ENCODE data around the gene KAT7.

The KAT7 gene

GRCh38 chr17:49760932-49761558 is 27.4 kb upstream of the KAT7 start:
- no peak for DNase-seq

GRCh38 chr17:49762151-49762941 is 26.1 kb upstream of the KAT7 start:
- no peak for DNase-seq

GRCh38 chr17:49763735-49764558 is 24.5 kb upstream of the KAT7 start, which contains the start of gene FAM117A:
Gene FAM117A (minus strand): TSS chr17:49764131. CDS start chr17:49764087, 44 bp downstream.
- peak; percentile 100 for DNase-seq

GRCh38 chr17:49764559-49765180 is 23.8 kb upstream of the KAT7 start:
- DNase-seq = no peak

- no peak for DNase-seq
Observed at GRCh38 chr17:49766918-49767530, 21.5 kb upstream of the KAT7 start.

- no peak for DNase-seq
Observed at GRCh38 chr17:49775546-49776260, 12.8 kb upstream of the KAT7 start.

- no peak for DNase-seq
Observed at GRCh38 chr17:49776551-49777300, 11.8 kb upstream of the KAT7 start.

GRCh38 chr17:49777563-49777962 is 10.9 kb upstream of the KAT7 start:
- DNase-seq = no peak

- DNase-seq = no peak
Observed at GRCh38 chr17:49779156-49779738, 9.2 kb upstream of the KAT7 start.

- DNase-seq = peak; percentile 66
Observed at GRCh38 chr17:49779739-49780231, 8.7 kb upstream of the KAT7 start.

- DNase-seq = no peak
Observed at GRCh38 chr17:49783071-49783715, 5.3 kb upstream of the KAT7 start.

GRCh38 chr17:49783791-49784190 is 4.7 kb upstream of the KAT7 start:
- DNase-seq = no peak

GRCh38 chr17:49784636-49785035 is 3.8 kb upstream of the KAT7 start:
- no peak for DNase-seq

- DNase-seq = no peak
Observed at GRCh38 chr17:49787884-49788477, 500 bp upstream of the KAT7 start.

GRCh38 chr17:49789243-49789578 is 730 bp downstream of the KAT7 start:
- no peak for DNase-seq

GRCh38 chr17:49793309-49793708 is 4.8 kb downstream of the KAT7 start:
- no peak for DNase-seq

- DNase-seq = no peak
Observed at GRCh38 chr17:49795372-49795771, 6.9 kb downstream of the KAT7 start.

- no peak for DNase-seq
Observed at GRCh38 chr17:49798182-49798581, 9.7 kb downstream of the KAT7 start.

- no peak for DNase-seq
Observed at GRCh38 chr17:49798738-49799137, 10.3 kb downstream of the KAT7 start.

- DNase-seq = no peak
Observed at GRCh38 chr17:49809056-49809455, 20.6 kb downstream of the KAT7 start.

Measured in CD4-positive, alpha-beta T cell treated with Interleukin-17A for 1 hour (primary cell).